ENCODE measurements around the gene CDH13. TPM values are rescaled to one million over a fixed set of nuclear protein-coding genes. Genes with fewer than 3 reads are reported as not detected.

Gene CDH13
- total and polyA plus RNA-seq, 2 donors (not counting 3 experiments of a cell fraction or from before 2014, with no cell fraction given): 96.6 to 124 TPM

DNA sequence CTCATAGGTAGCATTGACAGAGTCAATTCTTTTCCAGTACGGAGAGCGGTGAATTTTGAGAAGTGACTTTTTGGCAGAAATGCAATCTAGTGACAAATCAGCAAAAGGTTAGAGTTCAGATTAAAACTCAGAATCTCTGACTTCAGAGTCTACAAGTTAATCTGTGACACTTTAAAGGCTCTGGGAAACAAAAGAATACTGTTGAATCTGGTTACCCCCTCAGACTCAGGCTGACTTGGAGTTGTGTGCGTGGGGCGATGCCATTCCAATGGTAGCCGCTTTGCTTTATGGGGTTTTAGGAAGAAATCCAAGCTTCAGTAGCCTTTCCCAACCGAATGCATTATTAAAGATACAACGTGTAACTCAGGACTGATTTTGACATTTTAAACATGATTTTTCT lies 118.2 kb downstream of the CDH13 start:
- FAIRE-seq (no peak), DNase-seq (ENCODE audit: low read depth, low spot score) (no peak)
- no peak overlapping the region for H3K4me3 ChIP-seq (replicated peaks in 1 of 3; ENCODE audit: insufficient read depth in 1 of 3, low read depth in 1 of 3, low read length in 3 of 3)
- no peak overlapping the region for H2AFZ ChIP-seq (ENCODE audit: low read depth, low read length)
- TF ChIP-seq POLR2A (IDR thresholded peaks at IDR 0.05; ENCODE audit: low read depth, low read length) (no peak), POLR2AphosphoS5 (IDR thresholded peaks at IDR 0.05; ENCODE audit: insufficient read depth, low read depth, low read length) (no peak), MYC (IDR thresholded peaks at IDR 0.05; ENCODE audit: low read depth, low read length) (no peak), EZH2 (IDR thresholded peaks at IDR 0.05; ENCODE audit: borderline replicate concordance, low read depth, low read length, severe bottlenecking) (no peak), JUN (IDR thresholded peaks at IDR 0.05; ENCODE audit: borderline replicate concordance, insufficient read depth, insufficient read length, low read depth) (no peak), GATA2 (IDR thresholded peaks at IDR 0.05; ENCODE audit: insufficient read depth, insufficient read length, low read depth, low read length) (no peak), FOS (IDR thresholded peaks at IDR 0.05; ENCODE audit: borderline replicate concordance, insufficient read depth, low read length) (no peak)
- TF ChIP-seq, protein P1, sequence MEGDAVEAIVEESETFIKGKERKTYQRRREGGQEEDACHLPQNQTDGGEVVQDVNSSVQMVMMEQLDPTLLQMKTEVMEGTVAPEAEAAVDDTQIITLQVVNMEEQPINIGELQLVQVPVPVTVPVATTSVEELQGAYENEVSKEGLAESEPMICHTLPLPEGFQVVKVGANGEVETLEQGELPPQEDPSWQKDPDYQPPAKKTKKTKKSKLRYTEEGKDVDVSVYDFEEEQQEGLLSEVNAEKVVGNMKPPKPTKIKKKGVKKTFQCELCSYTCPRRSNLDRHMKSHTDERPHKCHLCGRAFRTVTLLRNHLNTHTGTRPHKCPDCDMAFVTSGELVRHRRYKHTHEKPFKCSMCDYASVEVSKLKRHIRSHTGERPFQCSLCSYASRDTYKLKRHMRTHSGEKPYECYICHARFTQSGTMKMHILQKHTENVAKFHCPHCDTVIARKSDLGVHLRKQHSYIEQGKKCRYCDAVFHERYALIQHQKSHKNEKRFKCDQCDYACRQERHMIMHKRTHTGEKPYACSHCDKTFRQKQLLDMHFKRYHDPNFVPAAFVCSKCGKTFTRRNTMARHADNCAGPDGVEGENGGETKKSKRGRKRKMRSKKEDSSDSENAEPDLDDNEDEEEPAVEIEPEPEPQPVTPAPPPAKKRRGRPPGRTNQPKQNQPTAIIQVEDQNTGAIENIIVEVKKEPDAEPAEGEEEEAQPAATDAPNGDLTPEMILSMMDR (IDR thresholded peaks at IDR 0.05; ENCODE audit: extremely low read depth in 1 of 2, insufficient read depth in 1 of 2, low read depth in 1 of 2, low read length in 2 of 2): no peak
- H3K9ac ChIP-seq (replicated peaks; ENCODE audit: extremely low read depth, insufficient read depth, low read length): no peak overlapping the region
- no peaks in the 10 kb centered on the region for H3K79me2 ChIP-seq (ENCODE audit: control insufficient read depth, insufficient read depth, low read length)
- no peaks in the 10 kb centered on the region for H3K9me3 ChIP-seq (replicated peaks; ENCODE audit: control insufficient read depth, insufficient read depth, low read length)
- dilution Hi-C loops (cut with MboI; ENCODE audit: extremely low pct_ligation_motif_present, low sequenced_read_pairs): no loop called here
- no peaks in the 10 kb centered on the region for H4K20me1 ChIP-seq (replicated peaks; ENCODE audit: control insufficient read depth, extremely low read depth, insufficient read depth, low read length)
- intact Hi-C loops (cut with micrococcal nuclease): no loop called here
- ChIA-PET CTCF (interaction anchor here (1.0 to 1.7 kb wide), 2 partner anchors 9 to 470 kb away, joined by 3 read pairs; no protein-coding TSS in a partner anchor), POLR2A (no interaction called here)
- no peak overlapping the region for H3K4me2 ChIP-seq (ENCODE audit: insufficient read depth, low read length)
- H3K4me1 ChIP-seq (ENCODE audit: control insufficient read depth, extremely low read depth, insufficient read depth, low read length): peaks cover 24% of the 10 kb centered on the region
- H3K27me3 ChIP-seq (ENCODE audit: control insufficient read depth in 2 of 2, insufficient read depth in 2 of 2, low read length in 2 of 2): no peaks in the 10 kb centered on the region
- no TSS peak for BruUV-seq (replicated peaks)
- H3K9me1 ChIP-seq (replicated peaks; ENCODE audit: control insufficient read depth, extremely low read depth, insufficient read depth, low read length): no peaks in the 10 kb centered on the region
- H3K27ac ChIP-seq (ENCODE audit: insufficient read depth, low read depth, low read length): no peak overlapping the region
- H3K36me3 ChIP-seq (ENCODE audit: control insufficient read depth in 2 of 2, extremely low read depth in 1 of 2, insufficient read depth in 2 of 2, low read length in 2 of 2): no peaks in the 10 kb centered on the region

Measured in endothelial cell of umbilical vein (primary cell).